IMR-90 (cell line): ENCODE data around the gene SLC6A2. TPM values are rescaled to one million over a fixed set of nuclear protein-coding genes. Genes with fewer than 3 reads are reported as not detected.

ENCODE experiments used
- ATAC-seq: fragments of 200-7000 bp; cut with Tn5 transposase; 2 replicates; pipeline ENCODE4 v1.9.1; 2020; ENCODE audit warnings: low read depth, mild to moderate bottlenecking, moderate library complexity
- BruUV-seq: library from RNA; stranded (reverse); fragments of 400-500 nt; replicated peaks from 2 replicates; lab custom pipeline; 2021; lab: Mats Ljungman, UMichigan
- CTCF ChIA-PET: fragments of 300-600 bp; formaldehyde crosslinking; extraction: SDS; loops from one replicate; lab custom pipeline; 2021; ENCODE audit warnings: antibody characterized with exemption; lab: Yijun Ruan, JAX
- POLR2A ChIA-PET: fragments of 300-600 bp; sonication (Branson Sonifier 250); formaldehyde crosslinking; loops from one replicate; lab custom pipeline; 2022; ENCODE audit warnings: antibody characterized with exemption; ENCODE audit not compliant: unreplicated experiment; lab: Charles Lee
- DNase-seq: peaks from one replicate; pipeline ENCODE4 v3.0.0; 2013
- H2AFZ ChIP-seq: replicated peaks from 2 replicates; pipeline ENCODE3; 2013; ENCODE audit warnings: low read length, mild to moderate bottlenecking; ENCODE audit not compliant: poor library complexity
- H2AK5ac ChIP-seq: 2 replicates; pipeline ENCODE4 v1.6.1; 2013; ENCODE audit warnings: low read depth, low read length, inconsistent platforms
- H2AK9ac ChIP-seq: replicated peaks from 2 replicates; pipeline ENCODE3; 2013; ENCODE audit warnings: mild to moderate bottlenecking, low read depth, low read length, moderate library complexity; ENCODE audit not compliant: poor library complexity
- H2BK120ac ChIP-seq: 2 replicates; pipeline ENCODE4 v1.6.1; 2013; ENCODE audit warnings: low read depth, low read length, inconsistent platforms
- H2BK15ac ChIP-seq: 3 replicates; pipeline ENCODE4 v1.6.1; 2013; ENCODE audit warnings: low read depth, low read length, inconsistent platforms
- H2BK20ac ChIP-seq: 2 replicates; pipeline ENCODE4 v1.6.1; 2013; ENCODE audit warnings: low read depth, mild to moderate bottlenecking, inconsistent platforms, low read length, moderate library complexity
- H2BK5ac ChIP-seq: 2 replicates; pipeline ENCODE4 v1.6.1; 2013; ENCODE audit warnings: mild to moderate bottlenecking, low read depth, low read length, inconsistent platforms; ENCODE audit not compliant: poor library complexity, severe bottlenecking
- H3K14ac ChIP-seq: replicated peaks from 2 replicates; pipeline ENCODE4 v1.6.1; 2013; ENCODE audit warnings: low read depth, low read length, inconsistent platforms
- H3K18ac ChIP-seq: 2 replicates; pipeline ENCODE4 v1.6.1; 2013; ENCODE audit warnings: low read depth, low read length, control low read depth
- H3K23ac ChIP-seq: 2 replicates; pipeline ENCODE4 v1.6.1; 2013; ENCODE audit warnings: low read depth, low read length, inconsistent platforms
- H3K27ac ChIP-seq: 2 replicates; pipeline ENCODE4 v1.5.1; 2013; ENCODE audit warnings: mild to moderate bottlenecking, control low read depth, low read length; ENCODE audit not compliant: insufficient read depth
- H3K27me3 ChIP-seq: 2 replicates; pipeline ENCODE4 v1.6.1; 2013; ENCODE audit warnings: low read length; ENCODE audit not compliant: control insufficient read depth, insufficient read depth
- H3K36me3 ChIP-seq: 2 replicates; pipeline ENCODE4 v1.6.1; 2013; ENCODE audit warnings: low read length, mixed read lengths; ENCODE audit not compliant: control insufficient read depth, insufficient read depth
- H3K4ac ChIP-seq: 2 replicates; pipeline ENCODE4 v1.6.1; 2013; ENCODE audit warnings: low read depth, low read length, inconsistent platforms
- H3K4me1 ChIP-seq: 2 replicates; pipeline ENCODE4 v1.6.1; 2013; ENCODE audit warnings: low read length, mixed read lengths; ENCODE audit not compliant: control insufficient read depth, insufficient read depth
- H3K4me2 ChIP-seq: 2 replicates; pipeline ENCODE4 v1.6.1; 2013; ENCODE audit warnings: low read depth, mild to moderate bottlenecking, control low read depth, low read length, moderate library complexity
- H3K4me3 ChIP-seq: 2 replicates; pipeline ENCODE4 v1.5.1; 2013; ENCODE audit warnings: low read depth, mild to moderate bottlenecking, control low read depth, low read length, moderate library complexity; ENCODE audit not compliant: insufficient read depth
- H3K56ac ChIP-seq: 2 replicates; pipeline ENCODE4 v1.6.1; 2013; ENCODE audit warnings: low read length, inconsistent platforms; ENCODE audit not compliant: insufficient read depth; ENCODE audit errors: extremely low read depth
- H3K79me1 ChIP-seq, 2 experiments: 2 replicates each; pipeline ENCODE4 v1.6.1; 2013; ENCODE audit warnings: low read length in 2 of 2, inconsistent platforms in 1 of 2, low read depth in 1 of 2
- H3K9ac ChIP-seq: 2 replicates; pipeline ENCODE4 v1.6.1; 2013; ENCODE audit warnings: low read depth, low read length, control low read depth
- H3K9me1 ChIP-seq: 2 replicates; pipeline ENCODE4 v1.6.1; 2013; ENCODE audit warnings: low read length, inconsistent platforms; ENCODE audit not compliant: insufficient read depth
- H3K9me3 ChIP-seq: 2 replicates; pipeline ENCODE4 v1.6.1; 2013; ENCODE audit warnings: low read length; ENCODE audit not compliant: control insufficient read depth, insufficient read depth
- H4K20me1 ChIP-seq: 2 replicates; pipeline ENCODE4 v1.6.1; 2013; ENCODE audit warnings: low read length, inconsistent platforms; ENCODE audit not compliant: insufficient read depth
- H4K5ac ChIP-seq: 2 replicates; pipeline ENCODE4 v1.6.1; 2013; ENCODE audit warnings: mild to moderate bottlenecking, low read depth, low read length, control low read depth
- H4K8ac ChIP-seq, 2 experiments: 2 replicates each; pipeline ENCODE4 v1.6.1; 2013; ENCODE audit warnings: low read depth in 2 of 2, low read length in 2 of 2, control low read depth in 1 of 2, inconsistent platforms in 1 of 2
- H4K91ac ChIP-seq: 2 replicates; pipeline ENCODE4 v1.6.1; 2013; ENCODE audit warnings: low read depth, low read length, inconsistent platforms; ENCODE audit not compliant: insufficient read depth
- BHLHE40 ChIP-seq: fragments of 150-350 bp; IDR thresholded peaks from 2 replicates; pipeline ENCODE4 v1.6.1; 2016; ENCODE audit warnings: mild to moderate bottlenecking, low read depth, low read length
- CHD1 ChIP-seq: IDR thresholded peaks from 2 replicates; pipeline ENCODE4 v1.6.1; 2012; ENCODE audit warnings: low read depth, low read length, improper control_type of control experiment
- MAZ ChIP-seq: IDR thresholded peaks from 2 replicates; pipeline ENCODE4 v1.6.1; 2012; ENCODE audit warnings: low read depth, mild to moderate bottlenecking, low read length, improper control_type of control experiment, moderate library complexity, borderline replicate concordance
- SMC3 ChIP-seq: fragments of 150-350 bp; IDR thresholded peaks from 2 replicates; pipeline ENCODE4 v1.6.1; 2016; ENCODE audit warnings: low read depth, mild to moderate bottlenecking, antibody characterized with exemption, low read length, moderate library complexity
- WGBS, 2 experiments: methylation state at CpG; one replicate each; pipeline versions ENCODE4 v1.1.5 to v1.1.7; 2013; ENCODE audit warnings: missing lambda C conversion rate in 2 of 2; ENCODE audit not compliant: insufficient read length in 1 of 2; ENCODE audit errors: extremely low coverage in 2 of 2; 5-methylcytosine and 5-hydroxymethylcytosine counted together
- dilution Hi-C: fragments of 300-500 bp; cut with HindIII; formaldehyde crosslinking; loops from one replicate; pipeline ENCODE4 v1.14.3; 2018; ENCODE audit warnings: low sequenced_read_pairs; ENCODE audit not compliant: unreplicated experiment
- in situ Hi-C: fragments of 300-500 bp; cut with MboI; formaldehyde crosslinking; loops from 3 replicates; pipeline ENCODE4 v1.14.3; 2019; ENCODE audit warnings: low sequenced_read_pairs, inconsistent platforms, mixed read lengths
- intact Hi-C: fragments of 100-400 bp; cut with micrococcal nuclease; formaldehyde crosslinking; loops from 2 replicates; pipeline ENCODE4 v1.10.0; 2022
- polyA plus RNA-seq, 3 experiments: library from polyadenylated mRNA; depleted of rRNA; stranded (reverse); fragments of >200 nt; gene quantifications; 2 replicates each; pipeline ENCODE4 v1.2.3, GENCODE V29; 2012; ENCODE audit warnings: low replicate concordance in 1 of 3
- total RNA-seq: library from RNA; depleted of rRNA; stranded (reverse); fragments of >200 nt; gene quantifications from 2 replicates; pipeline ENCODE4 v1.2.3, GENCODE V29; 2012
- TF ChIP-seq, protein P1 (sequence below): fragments of 150-350 bp; IDR thresholded peaks from 2 replicates; pipeline ENCODE4 v1.6.1; 2016; ENCODE audit warnings: low read depth, mild to moderate bottlenecking, low read length, moderate library complexity, borderline replicate concordance

The SLC6A2 gene
- total and polyA plus RNA-seq, 2 of the 4 experiments (the other 2 are of a cell fraction): not detected

DNA sequence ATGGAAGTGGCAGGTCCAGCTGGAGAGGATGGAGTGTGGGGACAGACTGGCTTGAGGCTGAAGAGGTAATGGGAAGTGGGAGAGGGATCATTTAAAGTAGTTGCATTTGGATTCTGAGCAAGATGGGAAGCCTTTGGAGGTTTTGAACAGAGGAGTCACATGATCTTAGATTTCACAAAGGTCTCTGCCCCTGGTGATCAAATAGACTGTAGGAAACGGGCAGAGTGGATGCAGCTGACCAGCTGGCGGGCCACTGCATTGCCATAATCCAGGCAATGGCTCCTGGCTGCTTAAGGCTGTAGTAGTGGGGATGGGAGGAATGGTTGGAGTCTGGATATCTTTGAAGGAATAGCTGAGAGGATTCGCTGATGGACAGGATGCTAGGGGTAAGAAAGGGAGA, 81.5 kb downstream of the SLC6A2 start:
- Histone ChIP-seq H3K14ac (no peak overlapping the region), H3K23ac (no peak overlapping the region), H3K56ac (no peak overlapping the region), H3K4me3 (no peak overlapping the region), H3K4ac (no peak overlapping the region), H2AFZ (no peak overlapping the region), H3K4me2 (no peak overlapping the region), H3K79me1 (no peaks in the 10 kb centered on the region), H2AK9ac (no peak overlapping the region), H3K27me3 (no peaks in the 10 kb centered on the region), H3K9me3 (no peaks in the 10 kb centered on the region), H2BK5ac (no peak overlapping the region), H4K20me1 (no peaks in the 10 kb centered on the region), H2AK5ac (no peak overlapping the region), H3K36me3 (no peaks in the 10 kb centered on the region), H3K18ac (no peak overlapping the region), H2BK20ac (no peak overlapping the region), H3K9me1 (no peaks in the 10 kb centered on the region), H4K91ac (no peak overlapping the region), H2BK15ac (no peak overlapping the region), H2BK120ac (no peak overlapping the region), H3K4me1 (no peaks in the 10 kb centered on the region), H4K8ac (no peak overlapping the region), H4K5ac (no peak overlapping the region), H3K27ac (no peak overlapping the region), H3K9ac (no peak overlapping the region)
- in situ Hi-C loops: no loop called here
- no TSS peak for BruUV-seq
- 18% methylated on average over 3 of the region's 3 CpGs; no CpG with 5 or more reads in 1 of the 2 experiments for WGBS, 2 experiments
- TF ChIP-seq, protein P1, sequence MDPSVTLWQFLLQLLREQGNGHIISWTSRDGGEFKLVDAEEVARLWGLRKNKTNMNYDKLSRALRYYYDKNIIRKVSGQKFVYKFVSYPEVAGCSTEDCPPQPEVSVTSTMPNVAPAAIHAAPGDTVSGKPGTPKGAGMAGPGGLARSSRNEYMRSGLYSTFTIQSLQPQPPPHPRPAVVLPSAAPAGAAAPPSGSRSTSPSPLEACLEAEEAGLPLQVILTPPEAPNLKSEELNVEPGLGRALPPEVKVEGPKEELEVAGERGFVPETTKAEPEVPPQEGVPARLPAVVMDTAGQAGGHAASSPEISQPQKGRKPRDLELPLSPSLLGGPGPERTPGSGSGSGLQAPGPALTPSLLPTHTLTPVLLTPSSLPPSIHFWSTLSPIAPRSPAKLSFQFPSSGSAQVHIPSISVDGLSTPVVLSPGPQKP: no peak
- TF ChIP-seq MAZ: no peak
- no peak for TF ChIP-seq CHD1
- no peak for TF ChIP-seq SMC3
- no peak for TF ChIP-seq BHLHE40
- dilution Hi-C loops: no loop called here
- no peak for DNase-seq
- no peak for ATAC-seq
- POLR2A ChIA-PET: no interaction called here
- CTCF ChIA-PET: no interaction called here
- intact Hi-C loops: no loop called here
